A673 (cell line): ENCODE results near the gene VCAN. TPM values are rescaled to one million over a fixed set of nuclear protein-coding genes. Genes with fewer than 3 reads are reported as not detected.
"Not testable (repeated sequence)": the region's sequence is repeated elsewhere in the genome, so short reads cannot be mapped to it uniquely, and the experiment has no call there.

ENCODE experiments used
- BruUV-seq: library from RNA; stranded (reverse); fragments of 400-500 nt; replicated peaks from 2 replicates; lab custom pipeline; 2021; lab: Mats Ljungman, UMichigan
- CTCF ChIA-PET: fragments of 300-600 bp; sonication (Branson Sonifier 250); formaldehyde crosslinking; loops from one replicate; lab custom pipeline; 2022; ENCODE audit warnings: antibody characterized with exemption; lab: Charles Lee
- POLR2A ChIA-PET: fragments of 300-600 bp; sonication (Branson Sonifier 250); formaldehyde crosslinking; loops from one replicate; lab custom pipeline; 2022; ENCODE audit warnings: antibody characterized with exemption; ENCODE audit not compliant: low non-redundant PET; lab: Charles Lee
- DNase-seq: peaks from one replicate; pipeline ENCODE4 v3.0.0-alpha.2; 2015; ENCODE audit warnings: low spot score
- H3K27ac ChIP-seq: fragments of 200-600 bp; sonication (generic); 2 replicates; pipeline ENCODE4 v1.5.1; 2016; ENCODE audit warnings: mixed run types, low read depth, mild to moderate bottlenecking, mixed read lengths, antibody characterized with exemption, low read length; ENCODE audit not compliant: poor library complexity, severe bottlenecking
- H3K27me3 ChIP-seq: fragments of 200-600 bp; sonication (generic); replicated peaks from 2 replicates; pipeline ENCODE4 v1.6.1; 2017; ENCODE audit warnings: mixed run types, low read depth, mild to moderate bottlenecking, mixed read lengths, antibody characterized with exemption, low read length; ENCODE audit not compliant: insufficient read depth, poor library complexity
- H3K36me3 ChIP-seq: fragments of 200-600 bp; sonication (generic); 2 replicates; pipeline ENCODE4 v1.6.1; 2016; ENCODE audit warnings: mixed run types, mild to moderate bottlenecking, mixed read lengths, antibody characterized with exemption, low read length; ENCODE audit not compliant: insufficient read depth, poor library complexity, severe bottlenecking
- H3K4me1 ChIP-seq: fragments of 200-600 bp; sonication (generic); 2 replicates; pipeline ENCODE4 v1.6.1; 2017; ENCODE audit warnings: mixed run types, mild to moderate bottlenecking, mixed read lengths, antibody characterized with exemption, low read length; ENCODE audit not compliant: insufficient read depth, poor library complexity, severe bottlenecking
- H3K4me3 ChIP-seq: fragments of 200-600 bp; sonication (generic); 2 replicates; pipeline ENCODE4 v1.5.1; 2016; ENCODE audit warnings: low read depth, mixed run types, mild to moderate bottlenecking, mixed read lengths, low read length; ENCODE audit not compliant: poor library complexity, severe bottlenecking
- H3K9me3 ChIP-seq: fragments of 200-600 bp; sonication (generic); 2 replicates; pipeline ENCODE4 v1.6.1; 2016; ENCODE audit warnings: mixed run types, low read depth, mild to moderate bottlenecking, mixed read lengths, antibody characterized with exemption, low read length; ENCODE audit not compliant: poor library complexity, severe bottlenecking
- CTCF ChIP-seq: fragments of 300-800, 200-600 bp; sonication (generic); conservative IDR thresholded peaks from 2 replicates; pipeline ENCODE4 v1.5.1; 2017; ENCODE audit warnings: low read depth, mild to moderate bottlenecking, antibody characterized with exemption, low read length, moderate library complexity, mixed read lengths
- EZH2 ChIP-seq: fragments of 200-600 bp; sonication (generic); IDR thresholded peaks from 2 replicates; pipeline ENCODE4 v1.6.1; 2017; ENCODE audit warnings: borderline replicate concordance, low read depth, mild to moderate bottlenecking, mixed read lengths, antibody characterized with exemption, low read length; ENCODE audit not compliant: poor library complexity, severe bottlenecking
- intact Hi-C: fragments of 100-400 bp; cut with micrococcal nuclease; formaldehyde crosslinking; loops from one replicate; pipeline ENCODE4 v1.10.0; 2022; ENCODE audit not compliant: unreplicated experiment
- total RNA-seq: library from RNA; stranded (reverse); gene quantifications from 2 replicates; pipeline ENCODE4 v1.2.3, GENCODE V29; 2021

The VCAN gene
- total RNA-seq, 1 experiment from 2014 or later = 0.90 TPM

GRCh38 chr5:83433891-83434290 lies 37.7 kb upstream of the VCAN start:
- Histone ChIP-seq H3K27ac (no peak overlapping the region), H3K9me3 (no peaks in the 10 kb centered on the region), H3K4me1 (no peaks in the 10 kb centered on the region), H3K4me3 (no peak overlapping the region), H3K36me3 (no peaks in the 10 kb centered on the region), H3K27me3 (no peaks in the 10 kb centered on the region)
- no TSS peak for BruUV-seq
- no peak for DNase-seq
- ChIA-PET POLR2A (no interaction called here), CTCF (no interaction called here)
- TF ChIP-seq CTCF (no peak), EZH2 (no peak)
- intact Hi-C loops = loop anchor here (10.0 kb wide), 1 partner anchor 359 kb away; the partner anchor contains the start of genes TMEM167A and XRCC4

DNA sequence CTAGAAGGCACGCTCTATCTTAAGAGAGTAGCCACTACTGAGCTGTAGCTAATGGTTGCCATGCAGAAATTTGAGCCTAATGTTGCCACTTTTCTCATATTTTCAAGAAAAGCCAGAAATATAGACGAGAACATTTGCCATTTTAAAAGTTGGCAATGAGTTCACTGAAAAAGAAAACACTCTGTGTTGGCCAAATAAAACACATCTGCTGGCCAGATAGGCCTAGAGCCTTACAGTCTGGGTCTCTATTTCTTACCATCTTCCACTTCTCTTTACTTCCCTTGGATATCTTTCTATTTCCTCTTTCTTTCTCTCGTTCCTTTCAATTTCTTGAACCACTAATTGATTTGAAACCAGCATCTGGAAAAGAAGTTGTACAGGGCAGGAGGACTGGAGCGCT lies 36.6 kb upstream of the VCAN start:
- Histone ChIP-seq H3K27me3 (no peaks in the 10 kb centered on the region), H3K9me3 (no peaks in the 10 kb centered on the region), H3K36me3 (no peaks in the 10 kb centered on the region), H3K4me3 (no peak overlapping the region), H3K27ac (no peak overlapping the region), H3K4me1 (no peaks in the 10 kb centered on the region)
- TF ChIP-seq EZH2 (no peak), CTCF (no peak)
- DNase-seq = no peak
- ChIA-PET POLR2A (no interaction called here), CTCF (no interaction called here)
- no TSS peak for BruUV-seq
- intact Hi-C loops = loop anchor here (10.0 kb wide), 1 partner anchor 360 kb away; the partner anchor contains the start of genes TMEM167A and XRCC4

- no peak overlapping the region for H3K27ac ChIP-seq
- ChIA-PET POLR2A (no interaction called here), CTCF (no interaction called here)
- H3K9me3 ChIP-seq = no peaks in the 10 kb centered on the region
- no peaks in the 10 kb centered on the region for H3K36me3 ChIP-seq
- no peaks in the 10 kb centered on the region for H3K4me1 ChIP-seq
- no TSS peak for BruUV-seq
- no peak for DNase-seq
- H3K27me3 ChIP-seq = no peaks in the 10 kb centered on the region
- no peak overlapping the region for H3K4me3 ChIP-seq
- no peak for TF ChIP-seq CTCF
- TF ChIP-seq EZH2 = no peak
- intact Hi-C loops = loop anchor here (10.0 kb wide), 1 partner anchor 361 kb away; the partner anchor contains the start of genes TMEM167A and XRCC4
These were observed 35.3 kb upstream of the VCAN start for GRCh38 chr5:83436276-83436675.

DNA sequence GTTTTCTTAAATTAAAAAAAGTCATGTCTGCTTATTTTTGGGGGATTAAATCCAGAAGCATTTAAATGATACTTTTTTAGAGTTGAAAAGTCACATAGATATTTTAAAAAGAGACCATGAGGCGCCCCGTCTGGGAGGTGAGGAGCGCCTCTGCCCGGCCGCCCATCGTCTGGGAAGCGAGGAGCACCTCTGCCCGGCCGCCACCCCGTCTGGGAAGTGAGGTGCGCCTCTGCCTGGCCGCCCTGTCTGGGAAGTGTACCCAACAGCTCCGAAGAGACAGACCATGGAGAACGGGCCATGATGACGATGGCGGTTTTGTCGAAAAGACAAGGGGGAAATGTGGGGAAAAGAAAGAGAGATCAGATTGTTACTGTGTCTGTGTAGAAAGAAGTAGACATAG lies 33.8 kb upstream of the VCAN start:
- intact Hi-C loops = loop anchor here (10.0 kb wide), 1 partner anchor 363 kb away; the partner anchor contains the start of genes TMEM167A and XRCC4
- POLR2A ChIA-PET, H3K27ac ChIP-seq, DNase-seq, H3K27me3 ChIP-seq, H3K9me3 ChIP-seq, H3K4me1 ChIP-seq, H3K36me3 ChIP-seq, H3K4me3 ChIP-seq, BruUV-seq, CTCF ChIA-PET: not testable (repeated sequence)
